Measurements from ENCODE around the gene SCGB1D1. TPM values are rescaled to one million over a fixed set of nuclear protein-coding genes. Genes with fewer than 3 reads are reported as not detected.

Gene SCGB1D1, protein sequence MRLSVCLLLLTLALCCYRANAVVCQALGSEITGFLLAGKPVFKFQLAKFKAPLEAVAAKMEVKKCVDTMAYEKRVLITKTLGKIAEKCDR
- total RNA-seq: not detected
- long read RNA-seq: 0 reads

DNA sequence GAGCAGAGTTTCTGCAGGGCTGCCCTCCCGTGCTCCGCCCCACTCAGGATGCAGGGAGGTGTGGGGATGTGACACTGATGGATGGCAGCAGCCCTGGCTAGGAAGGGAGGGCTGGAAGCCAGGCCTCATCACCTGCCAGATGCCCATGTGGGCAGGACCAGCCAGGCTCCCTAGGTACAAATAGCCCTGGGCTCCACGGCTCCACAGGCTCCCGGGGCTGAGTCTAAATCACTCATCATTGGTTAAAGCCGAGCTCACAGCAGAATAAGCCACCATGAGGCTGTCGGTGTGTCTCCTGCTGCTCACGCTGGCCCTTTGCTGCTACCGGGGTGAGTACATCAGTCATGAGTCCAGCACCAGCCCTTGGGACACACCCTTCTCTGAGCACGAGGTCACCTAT lies at the start of gene SCGB1D1:
Gene SCGB1D1, plus strand, starts transcription at position 206 of the 400 bp plus-strand sequence. Its CDS starts 69 bp downstream, at position 275.
- TF ChIP-seq, protein P1, sequence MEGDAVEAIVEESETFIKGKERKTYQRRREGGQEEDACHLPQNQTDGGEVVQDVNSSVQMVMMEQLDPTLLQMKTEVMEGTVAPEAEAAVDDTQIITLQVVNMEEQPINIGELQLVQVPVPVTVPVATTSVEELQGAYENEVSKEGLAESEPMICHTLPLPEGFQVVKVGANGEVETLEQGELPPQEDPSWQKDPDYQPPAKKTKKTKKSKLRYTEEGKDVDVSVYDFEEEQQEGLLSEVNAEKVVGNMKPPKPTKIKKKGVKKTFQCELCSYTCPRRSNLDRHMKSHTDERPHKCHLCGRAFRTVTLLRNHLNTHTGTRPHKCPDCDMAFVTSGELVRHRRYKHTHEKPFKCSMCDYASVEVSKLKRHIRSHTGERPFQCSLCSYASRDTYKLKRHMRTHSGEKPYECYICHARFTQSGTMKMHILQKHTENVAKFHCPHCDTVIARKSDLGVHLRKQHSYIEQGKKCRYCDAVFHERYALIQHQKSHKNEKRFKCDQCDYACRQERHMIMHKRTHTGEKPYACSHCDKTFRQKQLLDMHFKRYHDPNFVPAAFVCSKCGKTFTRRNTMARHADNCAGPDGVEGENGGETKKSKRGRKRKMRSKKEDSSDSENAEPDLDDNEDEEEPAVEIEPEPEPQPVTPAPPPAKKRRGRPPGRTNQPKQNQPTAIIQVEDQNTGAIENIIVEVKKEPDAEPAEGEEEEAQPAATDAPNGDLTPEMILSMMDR (IDR thresholded peaks at IDR 0.05; ENCODE audit: borderline replicate concordance): no peak
- Histone ChIP-seq H3K27ac (replicated peaks) (no peak within 1 kb of the TSS), H3K27me3 (ENCODE audit: low read depth) (peaks cover 73% of the 10 kb centered on the region), H3K4me3 (no peak within 1 kb of the TSS), H3K9me3 (replicated peaks) (no peaks in the 10 kb centered on the region), H3K36me3 (no peaks in the 10 kb centered on the region), H3K4me1 (peaks cover 9% of the 10 kb centered on the region)
- DNase-seq: no peak
- intact Hi-C loops (cut with micrococcal nuclease): no loop called here

DNA sequence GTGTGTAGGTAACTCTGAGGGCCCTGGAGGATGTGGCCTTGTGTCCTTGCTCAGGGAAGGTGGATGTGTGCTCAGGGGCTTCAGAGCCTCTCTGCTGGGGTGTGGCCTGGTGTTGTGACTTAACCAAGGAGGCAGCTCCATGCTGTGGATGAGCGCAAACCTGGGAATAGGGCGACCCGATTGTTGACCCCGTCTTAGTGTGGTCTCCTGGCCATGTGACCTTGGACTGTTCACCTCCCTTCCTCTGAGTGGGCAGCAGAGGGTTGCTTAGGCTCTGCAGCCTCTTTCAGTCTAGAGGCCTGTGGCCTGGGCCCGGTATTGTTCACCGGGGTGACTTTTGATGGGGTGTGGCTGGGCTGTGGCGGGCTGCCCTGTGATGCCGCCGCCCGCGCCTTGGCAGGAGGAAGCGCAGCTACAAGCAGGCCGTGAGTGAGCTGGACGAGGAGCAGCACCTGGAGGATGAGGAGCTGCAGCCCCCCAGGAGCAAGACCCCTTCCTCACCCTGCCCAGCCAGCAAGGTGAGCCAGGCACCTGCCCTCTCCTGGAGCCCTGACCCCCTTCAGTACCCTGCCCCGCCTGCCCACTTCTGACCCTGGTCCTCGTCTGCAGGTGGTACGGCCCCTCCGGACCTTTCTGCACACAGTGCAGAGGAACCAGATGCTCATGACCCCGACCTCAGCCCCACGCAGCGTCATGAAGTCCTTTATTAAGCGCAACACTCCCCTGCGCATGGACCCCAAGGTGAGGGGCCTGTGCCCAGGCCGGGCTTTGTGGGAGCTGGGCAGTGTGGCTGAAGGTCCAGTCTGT lies 49.5 kb upstream of the SCGB1D1 start:
- no peak for DNase-seq
- intact Hi-C loops (cut with micrococcal nuclease): no loop called here
- peaks cover 46% of the 10 kb centered on the region for H3K36me3 ChIP-seq
- H3K27me3 ChIP-seq (ENCODE audit: low read depth): no peaks in the 10 kb centered on the region
- H3K4me3 ChIP-seq: no peak overlapping the region
- TF ChIP-seq, protein P1 (IDR thresholded peaks at IDR 0.05; ENCODE audit: borderline replicate concordance): no peak
- no peaks in the 10 kb centered on the region for H3K9me3 ChIP-seq (replicated peaks)
- H3K4me1 ChIP-seq: no peaks in the 10 kb centered on the region
- H3K27ac ChIP-seq (replicated peaks): no peak overlapping the region

DNA sequence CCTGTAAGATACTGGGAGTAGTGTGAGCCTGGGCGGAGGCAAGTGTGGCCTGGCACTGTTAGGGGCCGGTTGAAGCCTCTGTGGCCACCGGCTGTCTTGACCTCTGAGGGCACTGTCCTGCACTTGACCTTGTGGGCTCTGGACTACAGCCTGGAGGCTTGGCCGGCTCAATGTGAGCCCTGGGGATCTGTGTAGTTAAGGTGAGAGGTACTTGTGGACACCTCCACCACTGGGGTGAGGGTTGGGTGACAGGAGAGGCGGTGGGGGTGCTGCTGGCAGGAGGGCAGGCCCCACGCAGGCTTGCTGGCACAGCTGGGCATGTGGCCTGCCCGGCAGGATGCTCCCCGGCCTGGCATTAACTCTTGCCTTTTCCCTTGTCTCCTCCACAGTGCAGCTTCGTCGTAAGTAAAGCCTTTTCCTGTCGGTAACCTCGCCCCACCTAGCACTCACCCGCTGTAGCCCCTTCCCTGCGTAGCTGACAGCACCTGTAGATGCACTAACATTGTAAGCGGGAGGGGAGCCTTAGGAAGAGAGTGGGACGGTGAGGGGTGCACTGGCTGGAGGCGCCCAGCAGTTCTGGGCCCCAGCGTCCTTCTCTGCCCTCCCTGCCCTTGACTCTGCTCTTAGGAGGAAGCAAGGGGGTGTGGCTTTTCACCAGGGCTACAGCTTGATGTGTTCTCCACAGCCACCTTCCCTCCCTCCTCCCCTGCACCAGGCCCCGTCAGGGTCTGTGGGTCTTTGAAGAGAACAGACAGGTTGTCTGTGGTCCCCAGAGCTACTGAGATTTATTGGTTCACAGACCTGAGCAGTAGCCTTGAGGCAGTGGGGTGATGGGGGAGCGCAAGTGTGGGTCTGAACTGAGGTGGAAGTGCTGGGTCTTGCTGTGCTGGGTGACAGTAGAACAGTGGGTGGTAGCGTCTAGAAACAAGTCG lies 48.6 kb upstream of the SCGB1D1 start:
- intact Hi-C loops (cut with micrococcal nuclease): no loop called here
- no peaks in the 10 kb centered on the region for H3K27me3 ChIP-seq (ENCODE audit: low read depth)
- H3K36me3 ChIP-seq: peaks cover 54% of the 10 kb centered on the region
- H3K27ac ChIP-seq (replicated peaks): no peak overlapping the region
- H3K9me3 ChIP-seq (replicated peaks): no peaks in the 10 kb centered on the region
- no peak overlapping the region for H3K4me3 ChIP-seq
- DNase-seq: no peak
- no peaks in the 10 kb centered on the region for H3K4me1 ChIP-seq
- TF ChIP-seq, protein P1 (IDR thresholded peaks at IDR 0.05; ENCODE audit: borderline replicate concordance): no peak

DNA sequence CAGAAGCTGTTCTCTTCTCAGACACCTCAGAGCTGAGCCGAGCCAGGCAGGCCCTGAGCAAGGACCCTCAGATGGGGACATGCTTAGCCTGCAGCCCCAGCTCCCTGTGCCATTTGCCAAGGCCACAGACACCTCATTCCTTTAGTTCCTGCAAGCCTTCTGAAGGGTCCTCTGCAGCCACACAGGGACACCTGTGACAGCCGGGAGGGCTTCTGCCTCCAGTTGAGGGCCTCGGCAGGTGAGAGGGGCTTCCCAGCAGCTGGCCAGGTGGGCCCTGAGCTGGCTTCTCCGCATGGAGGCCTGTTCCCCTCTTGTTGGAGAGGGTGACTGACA lies 48.0 kb upstream of the SCGB1D1 start:
- DNase-seq: no peak
- Histone ChIP-seq H3K4me3 (no peak overlapping the region), H3K9me3 (replicated peaks) (no peaks in the 10 kb centered on the region), H3K36me3 (peaks cover 60% of the 10 kb centered on the region), H3K27ac (replicated peaks) (no peak overlapping the region), H3K4me1 (no peaks in the 10 kb centered on the region), H3K27me3 (ENCODE audit: low read depth) (no peaks in the 10 kb centered on the region)
- intact Hi-C loops (cut with micrococcal nuclease): no loop called here
- TF ChIP-seq, protein P1 (IDR thresholded peaks at IDR 0.05; ENCODE audit: borderline replicate concordance): no peak

DNA sequence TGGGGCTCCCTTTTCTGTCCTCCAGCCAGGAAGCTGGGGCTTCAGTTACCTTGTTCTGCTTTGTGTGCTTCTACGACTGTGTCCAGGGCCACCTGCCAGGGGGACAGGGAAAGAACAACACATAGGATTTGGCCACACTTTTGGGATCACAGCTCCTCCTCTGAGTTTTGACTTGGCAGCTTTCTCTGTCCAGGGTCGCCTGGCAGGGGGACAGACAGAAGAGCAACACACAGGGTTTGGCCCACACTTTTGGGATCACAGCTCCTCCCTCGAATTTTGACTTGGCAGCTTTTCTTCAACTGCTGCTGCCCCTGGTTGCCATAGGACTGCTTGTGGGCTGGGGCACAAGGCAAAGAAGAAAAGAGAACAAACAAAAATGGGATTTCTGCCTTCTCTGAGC lies 47.1 kb upstream of the SCGB1D1 start:
- no peak overlapping the region for H3K27ac ChIP-seq (replicated peaks)
- DNase-seq: no peak
- no peak overlapping the region for H3K4me3 ChIP-seq
- H3K4me1 ChIP-seq: no peaks in the 10 kb centered on the region
- no peaks in the 10 kb centered on the region for H3K27me3 ChIP-seq (ENCODE audit: low read depth)
- peaks cover 67% of the 10 kb centered on the region for H3K36me3 ChIP-seq
- no peaks in the 10 kb centered on the region for H3K9me3 ChIP-seq (replicated peaks)
- intact Hi-C loops (cut with micrococcal nuclease): no loop called here
- TF ChIP-seq, protein P1 (IDR thresholded peaks at IDR 0.05; ENCODE audit: borderline replicate concordance): no peak
